ENCODE results near the gene TRIM13.
"Not testable (repeated sequence)": the region's sequence is repeated elsewhere in the genome, so short reads cannot be mapped to it uniquely, and the experiment has no call there.

The TRIM13 gene

DNA sequence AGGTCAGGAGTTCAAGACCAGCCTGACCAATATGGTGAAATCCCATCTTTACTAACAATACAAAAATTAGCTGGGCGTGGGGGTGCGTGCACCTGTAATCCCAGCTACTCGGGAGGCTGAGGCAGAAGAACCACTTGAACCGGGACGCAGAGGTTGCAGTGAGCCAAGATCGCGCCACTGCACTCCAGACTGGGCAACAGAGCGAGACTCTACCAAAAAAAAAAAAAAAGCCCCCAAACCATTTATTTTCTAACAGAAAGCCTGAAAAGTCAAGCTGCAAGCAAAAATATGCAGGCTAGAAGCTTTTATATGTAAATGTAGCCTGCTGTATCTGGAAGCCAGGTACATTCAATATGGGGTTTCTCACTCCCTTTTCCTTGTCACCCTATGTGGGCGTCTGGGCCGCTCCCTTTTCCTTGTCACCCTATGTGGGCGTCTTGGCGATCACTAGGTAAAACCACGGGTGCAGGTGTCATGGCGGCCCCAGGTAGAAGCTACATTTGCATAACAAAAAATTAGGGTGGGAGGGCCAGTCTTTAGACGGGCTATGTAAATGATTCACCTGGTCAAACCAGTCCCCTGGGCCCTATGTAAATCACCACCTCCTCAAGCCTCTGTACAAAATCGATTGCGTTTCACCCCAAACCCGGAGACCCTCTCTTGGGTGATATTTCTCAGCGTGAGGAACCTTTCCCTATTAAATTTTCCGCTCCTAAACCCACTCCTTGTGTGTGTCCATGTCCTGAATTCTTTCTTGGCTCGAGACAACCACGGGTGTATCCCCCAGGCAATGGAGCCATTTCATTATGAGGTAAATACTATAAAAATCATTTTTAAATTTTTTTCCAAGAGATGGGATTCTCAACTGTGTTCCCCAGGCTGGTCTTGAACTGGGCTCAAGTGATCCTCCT lies 2.1 kb downstream of the TRIM13 start:
- DNase-seq: no peak

DNA sequence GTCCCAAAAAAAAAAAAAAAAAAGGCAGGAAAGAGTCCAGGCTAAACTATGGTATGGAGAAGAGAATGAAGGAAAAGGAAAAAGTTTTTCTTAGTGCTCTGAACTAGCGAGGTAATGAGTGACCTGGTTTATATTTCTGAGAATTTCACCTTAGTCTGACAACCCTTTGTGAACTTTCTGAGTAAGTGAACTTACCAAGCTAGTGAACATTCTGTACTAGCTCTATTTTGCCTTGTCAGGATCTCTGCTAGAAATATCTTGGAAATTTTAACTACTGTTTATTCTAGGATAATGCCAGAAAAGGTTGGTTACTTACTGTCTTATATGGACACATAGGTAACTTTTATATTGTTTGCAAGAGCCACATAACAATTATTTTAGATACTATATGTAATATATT lies 4.4 kb downstream of the TRIM13 start:
- no peak for DNase-seq

DNA sequence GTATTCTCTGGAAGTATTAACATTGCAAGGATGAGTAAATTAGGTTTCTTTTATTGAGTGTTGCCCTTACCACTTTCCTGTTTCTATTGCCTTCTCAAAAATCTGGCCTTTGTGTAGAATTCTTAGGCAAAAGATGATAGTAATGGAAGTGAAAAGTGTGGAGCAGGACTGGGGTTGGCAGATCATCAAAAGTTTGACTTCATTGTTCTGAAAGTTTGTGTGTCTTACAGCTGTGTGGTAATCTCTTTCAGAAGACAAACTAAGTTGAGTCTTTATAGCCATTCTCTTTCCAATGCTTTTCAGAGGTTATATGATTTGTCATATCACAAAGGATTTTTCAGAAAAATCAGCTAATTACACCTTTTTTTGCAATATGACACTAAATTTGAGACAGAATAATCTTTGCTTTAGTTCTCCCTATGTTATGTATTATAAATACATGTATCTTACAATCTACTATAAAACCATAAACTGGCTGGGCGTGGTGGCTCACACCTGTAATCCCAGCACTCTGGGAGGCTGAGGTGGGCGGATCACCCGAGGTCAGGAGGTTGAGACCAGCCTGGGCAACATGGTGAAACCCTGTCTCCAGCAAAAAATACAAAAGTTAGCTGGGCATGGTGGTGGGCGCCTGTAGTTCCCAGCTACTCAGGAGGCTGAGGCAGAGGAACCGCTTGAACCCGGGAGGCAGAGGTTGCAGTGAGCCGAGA lies 9.7 kb downstream of the TRIM13 start:
- DNase-seq: no peak

DNA sequence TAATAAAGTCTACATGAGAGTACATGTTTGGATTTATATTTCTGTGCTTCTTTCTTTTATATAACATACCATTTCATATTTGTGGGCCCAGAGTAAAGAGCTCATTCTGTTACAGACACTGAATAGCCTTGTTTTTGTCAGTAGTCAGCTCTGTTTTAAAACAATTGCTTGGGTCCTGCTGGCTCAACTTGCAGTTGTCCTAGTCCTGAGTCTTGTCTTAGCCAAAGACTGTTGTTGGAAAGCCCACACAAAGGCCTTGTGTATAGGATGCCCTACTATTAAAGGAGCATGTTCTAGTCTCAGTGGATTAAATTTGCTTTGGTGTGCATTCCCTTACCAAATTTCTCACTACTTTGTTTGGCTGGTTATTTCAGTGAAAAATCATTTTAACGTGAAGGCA lies 14.6 kb downstream of the TRIM13 start:
- DNase-seq: no peak

DNA sequence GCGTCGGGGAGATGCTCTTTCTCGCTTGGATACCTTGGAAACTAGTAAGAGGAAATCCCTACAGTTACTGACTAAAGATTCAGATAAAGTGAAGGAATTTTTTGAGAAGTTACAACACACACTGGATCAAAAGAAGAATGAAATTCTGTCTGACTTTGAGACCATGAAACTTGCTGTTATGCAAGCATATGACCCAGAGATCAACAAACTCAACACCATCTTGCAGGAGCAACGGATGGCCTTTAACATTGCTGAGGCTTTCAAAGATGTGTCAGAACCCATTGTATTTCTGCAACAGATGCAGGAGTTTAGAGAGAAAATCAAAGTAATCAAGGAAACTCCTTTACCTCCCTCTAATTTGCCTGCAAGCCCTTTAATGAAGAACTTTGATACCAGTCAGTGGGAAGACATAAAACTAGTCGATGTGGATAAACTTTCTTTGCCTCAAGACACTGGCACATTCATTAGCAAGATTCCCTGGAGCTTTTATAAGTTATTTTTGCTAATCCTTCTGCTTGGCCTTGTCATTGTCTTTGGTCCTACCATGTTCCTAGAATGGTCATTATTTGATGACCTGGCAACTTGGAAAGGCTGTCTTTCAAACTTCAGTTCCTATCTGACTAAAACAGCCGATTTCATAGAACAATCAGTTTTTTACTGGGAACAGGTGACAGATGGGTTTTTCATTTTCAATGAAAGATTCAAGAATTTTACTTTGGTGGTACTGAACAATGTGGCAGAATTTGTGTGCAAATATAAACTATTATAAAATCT lies 15.7 kb downstream of the TRIM13 start:
- DNase-seq: no peak

DNA sequence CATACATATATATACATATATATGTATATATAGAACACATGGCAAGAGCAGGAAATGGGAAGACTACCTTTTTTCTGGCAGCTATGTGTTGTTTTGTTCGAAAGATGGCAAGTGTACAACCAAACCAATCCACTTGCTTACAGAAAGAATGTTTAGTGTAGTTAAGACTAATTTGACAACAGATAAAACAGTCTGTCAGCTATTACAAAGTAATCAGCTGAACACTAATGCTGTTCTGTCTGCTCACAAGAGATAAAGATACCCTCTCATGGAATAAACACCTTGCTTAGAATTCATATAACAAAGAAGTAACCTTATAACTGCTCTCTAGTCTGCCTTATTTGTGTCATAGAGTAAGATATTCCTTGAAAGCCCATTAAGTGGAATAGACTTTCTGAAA lies 17.5 kb downstream of the TRIM13 start:
- DNase-seq: no peak

DNA sequence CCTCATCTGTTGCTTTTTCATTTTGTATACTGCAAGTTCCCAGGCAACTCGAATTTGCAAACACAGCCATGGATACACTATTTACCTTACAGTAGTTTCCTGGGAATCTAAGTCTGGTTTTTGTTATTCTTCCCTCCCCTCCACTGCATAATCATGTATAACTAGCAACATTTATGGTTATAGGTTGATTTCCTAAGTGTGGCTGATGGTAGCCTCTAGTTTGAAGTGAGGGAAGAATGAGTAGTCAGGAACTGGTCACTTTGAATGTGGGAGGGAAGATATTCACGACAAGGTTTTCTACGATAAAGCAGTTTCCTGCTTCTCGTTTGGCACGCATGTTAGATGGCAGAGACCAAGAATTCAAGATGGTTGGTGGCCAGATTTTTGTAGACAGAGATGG lies 18.4 kb downstream of the TRIM13 start, which contains the start of gene KCNRG:
KCNRG (plus strand) TSS at position 187 of the 400 bp plus-strand sequence; CDS start at position 237, 50 bp downstream.
- peak; percentile 8 for DNase-seq

DNA sequence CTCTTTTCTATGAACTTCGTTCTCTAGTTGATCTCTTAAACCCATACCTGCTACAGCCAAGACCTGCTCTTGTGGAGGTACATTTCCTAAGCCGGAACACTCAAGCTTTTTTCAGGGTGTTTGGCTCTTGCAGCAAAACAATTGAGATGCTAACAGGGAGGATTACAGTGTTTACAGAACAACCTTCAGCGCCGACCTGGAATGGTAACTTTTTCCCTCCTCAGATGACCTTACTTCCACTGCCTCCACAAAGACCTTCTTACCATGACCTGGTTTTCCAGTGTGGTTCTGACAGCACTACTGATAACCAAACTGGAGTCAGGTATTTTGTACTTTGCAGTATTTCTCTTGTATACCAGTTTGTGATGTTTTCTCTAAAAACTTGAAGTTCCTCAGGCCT lies 18.9 kb downstream of the TRIM13 start:
- no peak for DNase-seq

DNA sequence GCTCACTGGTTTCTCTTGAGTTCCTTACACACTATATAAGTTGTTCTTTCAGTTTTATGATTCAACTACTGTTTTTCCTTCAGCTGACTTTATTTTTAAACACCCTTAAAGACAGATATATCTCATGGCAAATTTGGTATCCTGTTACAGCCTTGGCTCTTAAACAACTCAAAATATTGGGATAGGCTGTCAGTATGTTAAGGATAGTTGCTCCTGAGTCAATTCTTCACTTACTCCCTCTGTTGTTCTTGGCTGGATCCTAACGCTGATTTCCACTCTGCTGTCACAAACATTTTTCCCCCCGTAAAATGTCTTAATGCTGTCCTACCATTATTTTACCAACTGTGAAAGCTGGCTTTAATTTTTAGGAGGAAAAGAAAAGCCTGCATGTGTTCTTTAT lies 19.6 kb downstream of the TRIM13 start:
- DNase-seq: no peak

DNA sequence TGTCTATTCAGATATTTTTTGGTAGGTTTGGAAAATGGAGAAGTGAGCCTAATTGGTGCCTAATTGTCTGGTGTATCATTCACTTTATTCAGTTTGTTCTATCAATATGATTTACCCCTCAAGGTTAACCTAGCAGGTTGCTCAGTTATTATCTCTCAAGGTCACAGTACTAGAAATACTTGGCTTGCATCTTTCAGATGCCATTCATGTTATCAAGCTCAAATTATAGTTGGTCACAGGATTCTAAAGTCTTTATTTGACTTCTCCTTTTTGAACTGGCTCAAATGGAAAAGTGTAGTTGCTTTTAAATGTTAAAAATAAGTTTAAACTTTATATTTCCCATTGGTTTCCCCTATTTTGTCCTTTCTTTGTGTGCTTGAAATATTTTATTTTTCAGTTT lies 21.0 kb downstream of the TRIM13 start:
- DNase-seq: no peak

DNA sequence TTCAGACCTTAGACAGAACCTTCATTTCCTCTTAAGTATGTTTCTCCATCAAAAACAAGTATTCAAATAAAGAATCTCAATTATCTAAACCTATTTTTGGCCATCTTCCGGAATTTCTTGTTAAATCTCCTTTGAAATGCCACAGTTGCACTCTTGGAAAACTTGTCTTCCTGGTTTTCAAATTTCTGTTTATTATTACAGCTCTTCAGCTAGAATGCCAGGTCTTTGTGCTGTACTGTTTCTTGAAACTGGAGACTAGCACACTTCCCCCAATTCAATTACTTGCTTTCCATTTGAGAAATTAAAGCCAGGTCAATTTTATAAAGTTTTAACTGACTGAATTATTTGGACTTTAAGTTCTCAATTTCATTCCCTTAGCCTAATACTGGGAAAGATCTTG lies 28.6 kb downstream of the TRIM13 start:
- DNase-seq: no peak

DNA sequence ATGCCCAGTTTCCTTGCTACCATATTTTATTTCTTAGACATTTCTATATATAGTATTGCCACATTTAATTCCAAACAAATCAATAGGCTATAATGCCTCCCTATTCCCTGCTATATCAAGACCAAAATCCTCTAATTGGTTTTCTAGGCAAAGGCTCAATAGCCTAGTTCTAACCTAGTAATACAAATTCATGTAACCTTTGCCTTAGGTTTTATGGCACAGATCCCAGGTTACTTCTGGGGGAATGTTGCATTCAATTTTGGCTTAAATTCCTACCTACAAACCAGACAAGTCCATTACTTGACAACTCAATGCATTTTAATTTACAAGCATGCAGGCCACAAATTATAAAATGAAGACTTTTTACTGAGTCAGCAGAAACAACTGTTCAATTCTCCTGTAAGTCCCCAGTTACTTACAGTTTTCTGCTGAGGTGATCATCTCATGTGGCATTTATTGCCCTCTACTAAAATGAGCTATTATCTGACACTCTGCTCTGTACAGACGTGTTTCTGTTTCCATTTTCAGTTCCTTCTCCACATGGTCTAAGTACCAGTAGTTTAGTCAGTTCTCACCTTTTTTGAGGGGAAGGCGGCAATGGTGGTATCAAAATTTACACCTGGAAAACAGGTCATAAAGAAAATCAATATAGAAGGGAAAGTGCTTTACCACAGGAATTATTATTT lies 30.1 kb downstream of the TRIM13 start:
- no peak for DNase-seq

DNA sequence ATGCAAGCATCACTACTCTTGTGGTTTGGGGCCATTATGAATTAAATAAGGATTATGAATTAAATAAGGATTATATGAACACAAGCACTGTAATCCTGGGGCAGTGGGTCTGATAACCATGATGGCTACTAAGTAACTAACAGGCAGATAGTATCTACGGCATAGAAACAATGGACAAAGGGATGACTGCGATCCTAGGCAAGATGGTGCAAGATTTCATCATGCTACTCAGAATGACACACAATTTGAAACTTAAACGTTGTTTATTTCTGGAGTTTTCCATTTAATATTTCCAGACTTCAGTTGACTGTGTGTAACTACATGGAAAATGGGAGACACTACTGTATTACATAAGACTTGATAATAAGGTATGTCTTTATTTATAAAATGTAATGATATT lies 33.5 kb downstream of the TRIM13 start:
- no peak for DNase-seq

DNA sequence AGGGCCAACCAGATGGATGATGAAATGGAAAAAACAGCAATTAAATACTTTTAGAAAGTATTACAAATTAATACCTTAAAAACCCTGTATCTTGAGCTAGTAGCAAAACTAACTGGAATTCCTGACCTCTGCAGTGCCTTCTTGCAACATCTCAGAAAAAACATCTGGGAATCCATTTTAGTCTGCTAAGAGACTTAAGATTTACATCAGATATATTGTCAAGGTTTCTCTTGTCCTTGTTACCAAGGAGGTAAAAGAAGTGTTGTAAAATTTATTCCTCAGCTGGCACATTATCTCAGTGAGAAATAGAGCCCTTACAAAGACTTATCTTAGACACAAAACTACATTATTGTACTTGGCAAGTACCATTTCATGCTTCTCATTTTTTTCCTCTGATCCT lies 36.9 kb downstream of the TRIM13 start:
- DNase-seq: no peak

DNA sequence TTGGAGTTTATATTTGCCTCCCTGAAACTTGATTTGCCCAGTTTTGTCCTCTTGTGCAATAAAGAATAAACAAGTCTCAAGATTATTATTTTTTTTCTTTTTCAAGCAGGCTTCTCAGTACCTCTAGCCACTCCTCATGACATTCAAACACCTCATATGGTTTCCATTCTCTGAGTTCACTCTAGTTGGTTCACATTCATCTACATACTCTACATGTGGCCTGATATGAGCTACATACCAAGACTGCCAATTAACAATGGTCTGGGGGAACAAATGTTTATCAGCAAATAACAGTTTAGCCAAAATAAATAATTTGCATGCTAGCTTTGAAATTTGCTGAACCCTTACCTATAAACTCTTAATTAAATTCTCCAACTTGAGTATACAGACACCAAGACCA lies 40.9 kb downstream of the TRIM13 start:
- DNase-seq: no peak

DNA sequence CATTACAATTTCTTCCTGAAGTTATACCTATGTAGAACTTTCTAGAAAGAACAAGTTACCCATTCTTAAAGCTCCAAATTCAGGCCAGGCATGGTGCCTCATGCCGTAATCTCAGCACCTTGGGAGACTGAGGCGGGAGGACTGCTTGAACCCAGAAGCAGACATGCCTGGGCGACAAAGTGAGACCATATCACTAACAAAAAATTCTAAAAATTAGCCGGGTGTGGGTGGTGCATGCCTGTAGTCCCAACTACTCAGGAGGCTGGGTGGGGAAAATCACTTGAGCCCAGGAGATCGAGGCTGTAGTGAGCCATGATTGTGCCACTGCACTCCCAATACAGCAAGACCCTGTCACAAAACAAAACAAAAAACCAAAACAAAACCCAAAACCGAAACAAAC lies 41.4 kb downstream of the TRIM13 start:
- DNase-seq: no peak

DNA sequence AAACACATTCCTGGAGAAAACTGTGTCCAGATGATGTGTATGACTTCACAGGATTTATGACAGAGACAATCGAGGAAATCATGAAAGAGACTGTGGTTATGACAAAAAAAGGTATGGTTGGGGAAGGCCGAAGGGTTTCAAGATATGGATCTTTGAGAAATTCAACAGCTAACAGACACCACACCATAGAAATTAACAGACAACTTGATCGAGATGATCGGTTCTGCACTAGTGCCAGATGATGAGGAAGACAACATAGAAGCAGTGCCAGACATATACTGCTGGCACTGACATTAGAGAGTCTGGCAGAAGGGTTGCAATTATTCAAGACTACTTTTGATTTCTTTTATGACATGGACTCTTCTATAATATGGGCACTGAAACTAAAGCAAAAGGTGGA lies 55.6 kb downstream of the TRIM13 start:
- DNase-seq: no peak

DNA sequence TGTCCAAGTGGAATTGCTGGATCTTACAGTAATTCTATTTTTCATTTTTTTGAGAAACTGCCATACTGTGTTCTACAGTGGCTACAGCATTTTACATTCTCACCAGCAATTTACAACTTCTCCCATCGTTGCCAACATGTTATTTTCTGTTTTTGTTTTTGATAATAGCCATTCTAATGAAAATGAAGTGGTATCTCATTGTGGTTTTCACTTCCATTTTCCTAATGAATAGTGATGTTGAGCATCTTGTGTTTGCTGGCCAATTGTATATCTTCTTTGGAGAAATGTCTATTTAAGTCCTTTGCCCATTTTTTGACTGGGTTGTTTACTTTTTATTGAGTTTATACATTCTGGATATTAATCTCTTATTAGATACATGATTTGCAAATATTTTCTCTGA lies 57.0 kb downstream of the TRIM13 start:
- no peak for DNase-seq

DNA sequence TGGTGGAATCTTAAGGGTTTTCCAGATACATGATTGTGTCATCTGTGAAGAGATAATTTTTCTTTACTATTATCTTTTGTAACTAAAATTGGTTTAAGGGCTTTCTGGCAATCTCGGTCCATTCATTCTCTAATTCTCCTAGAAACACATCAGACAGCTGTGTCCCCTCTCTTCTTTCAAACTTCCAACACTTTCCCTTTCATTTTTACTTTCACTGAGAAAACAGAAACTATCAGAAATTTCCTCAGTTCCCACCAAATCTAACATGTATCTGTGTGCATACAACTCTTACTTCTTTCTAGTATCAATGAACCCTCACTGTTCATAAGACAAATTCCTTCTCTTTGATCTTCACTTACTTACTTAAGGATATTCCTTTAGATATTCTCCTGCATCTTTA lies 58.6 kb downstream of the TRIM13 start:
- DNase-seq: no peak

DNA sequence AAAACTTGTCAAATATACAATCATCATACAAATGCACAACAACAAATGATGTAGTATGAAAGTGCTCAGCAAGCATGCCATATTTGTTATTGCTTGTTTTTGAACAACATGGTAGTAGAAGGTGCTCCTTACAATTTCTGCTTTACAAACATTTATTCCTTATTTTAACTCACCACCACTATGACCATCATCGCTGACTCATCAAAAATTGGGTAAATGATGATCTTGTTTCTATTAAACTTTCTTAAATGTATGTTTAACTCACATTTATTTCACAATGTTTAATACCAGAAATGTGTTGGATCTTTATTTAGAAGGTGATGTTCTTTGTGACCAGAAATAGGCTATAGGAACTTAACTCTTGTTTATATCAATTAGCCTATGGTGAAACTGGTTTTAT lies 63.9 kb downstream of the TRIM13 start:
- DNase-seq: no peak

DNA sequence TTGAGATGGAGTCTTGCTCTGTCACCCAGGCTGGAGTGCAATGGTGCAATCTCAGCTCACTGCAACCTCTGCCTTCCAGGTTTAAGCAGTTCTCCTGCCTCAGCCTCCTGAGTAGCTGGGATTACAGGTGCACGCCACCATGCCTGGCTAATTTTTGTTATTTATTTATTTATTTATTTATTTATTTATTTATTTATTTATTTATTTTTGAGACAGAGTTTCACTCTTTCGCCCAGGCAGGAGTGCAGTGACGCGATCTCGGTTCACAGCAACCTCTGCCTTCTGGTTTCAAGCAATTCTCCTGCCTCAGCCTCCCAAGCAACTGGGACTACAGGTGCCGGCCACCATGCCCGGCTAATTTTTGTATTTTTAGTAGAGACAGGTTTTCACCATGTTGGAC lies 65.5 kb downstream of the TRIM13 start:
- DNase-seq: not testable (repeated sequence)

DNA sequence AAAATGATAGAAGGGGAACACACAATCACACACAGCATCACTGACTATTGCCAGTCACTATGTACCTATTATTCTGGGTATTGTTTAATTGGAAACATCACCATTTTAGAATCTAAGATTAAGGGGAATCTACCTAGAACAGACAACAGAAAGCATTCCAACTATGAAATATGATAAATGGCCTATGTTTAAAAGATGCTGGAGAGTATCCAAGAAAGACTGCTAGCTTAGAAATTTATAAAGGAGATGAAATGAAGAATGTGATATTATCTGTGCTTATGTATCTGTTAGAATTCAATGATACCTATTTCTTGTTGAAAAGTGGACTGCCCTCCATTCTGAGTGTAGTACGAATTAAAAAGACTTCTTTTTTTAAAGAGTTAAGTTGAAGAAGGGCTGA lies 68.9 kb downstream of the TRIM13 start:
- DNase-seq: no peak

All from DMS53 (cell line).